GM12801 (cell line): ENCODE measurements around the gene GABRD.

Experiments
- TF ChIP-seq, protein P1 (sequence below): IDR thresholded peaks from one replicate; pipeline ENCODE4 v1.5.1; 2011; ENCODE audit warnings: control low read depth; ENCODE audit not compliant: insufficient read length; ENCODE audit errors: extremely low read depth

Gene GABRD

DNA sequence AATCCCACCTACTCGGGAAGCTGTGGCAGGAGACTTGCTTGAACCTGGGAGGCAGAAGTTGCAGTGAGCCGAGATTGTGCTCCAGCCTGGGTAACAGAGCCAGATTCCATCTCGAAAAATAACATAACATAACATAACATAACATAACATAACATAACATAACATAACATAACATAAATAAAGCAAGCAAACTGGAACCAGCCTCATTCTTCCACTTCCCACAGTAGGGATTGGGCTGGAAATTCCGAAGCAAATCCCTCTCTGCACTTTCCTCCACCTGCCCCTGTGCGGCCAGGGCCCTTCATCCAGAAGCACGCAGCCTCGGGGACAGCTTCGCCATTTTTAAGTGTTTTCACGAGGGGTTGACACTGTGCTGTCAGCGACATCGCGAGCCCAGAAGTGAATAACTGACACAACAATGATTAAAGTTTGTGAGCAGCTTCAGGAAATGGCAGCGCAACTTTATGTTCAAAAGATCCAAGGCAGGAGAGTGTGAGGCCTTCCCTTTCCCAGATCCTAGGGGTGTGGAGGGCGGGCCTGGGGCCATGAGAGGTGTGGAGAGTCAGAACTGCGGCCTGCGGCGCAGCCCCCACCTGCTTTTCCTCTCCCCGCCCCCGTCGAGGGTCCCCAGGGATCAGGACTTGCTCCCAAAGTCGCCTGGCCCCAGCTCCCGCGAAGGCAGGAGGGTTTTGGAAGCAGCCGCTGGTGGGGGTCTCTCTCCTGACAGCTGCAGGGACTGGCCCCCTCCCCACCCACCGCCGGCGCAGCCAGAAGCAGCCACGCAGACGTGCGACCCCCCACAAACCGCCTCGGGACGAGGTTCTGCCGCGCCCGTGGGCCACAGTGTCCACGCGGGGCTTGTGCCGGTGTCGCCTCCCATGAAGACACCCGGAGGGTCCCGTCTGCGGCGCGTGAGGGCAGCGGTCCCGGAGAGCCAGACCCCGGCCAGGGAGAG lies 651 bp upstream of the GABRD start:
- TF ChIP-seq, protein P1, sequence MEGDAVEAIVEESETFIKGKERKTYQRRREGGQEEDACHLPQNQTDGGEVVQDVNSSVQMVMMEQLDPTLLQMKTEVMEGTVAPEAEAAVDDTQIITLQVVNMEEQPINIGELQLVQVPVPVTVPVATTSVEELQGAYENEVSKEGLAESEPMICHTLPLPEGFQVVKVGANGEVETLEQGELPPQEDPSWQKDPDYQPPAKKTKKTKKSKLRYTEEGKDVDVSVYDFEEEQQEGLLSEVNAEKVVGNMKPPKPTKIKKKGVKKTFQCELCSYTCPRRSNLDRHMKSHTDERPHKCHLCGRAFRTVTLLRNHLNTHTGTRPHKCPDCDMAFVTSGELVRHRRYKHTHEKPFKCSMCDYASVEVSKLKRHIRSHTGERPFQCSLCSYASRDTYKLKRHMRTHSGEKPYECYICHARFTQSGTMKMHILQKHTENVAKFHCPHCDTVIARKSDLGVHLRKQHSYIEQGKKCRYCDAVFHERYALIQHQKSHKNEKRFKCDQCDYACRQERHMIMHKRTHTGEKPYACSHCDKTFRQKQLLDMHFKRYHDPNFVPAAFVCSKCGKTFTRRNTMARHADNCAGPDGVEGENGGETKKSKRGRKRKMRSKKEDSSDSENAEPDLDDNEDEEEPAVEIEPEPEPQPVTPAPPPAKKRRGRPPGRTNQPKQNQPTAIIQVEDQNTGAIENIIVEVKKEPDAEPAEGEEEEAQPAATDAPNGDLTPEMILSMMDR = no peak

DNA sequence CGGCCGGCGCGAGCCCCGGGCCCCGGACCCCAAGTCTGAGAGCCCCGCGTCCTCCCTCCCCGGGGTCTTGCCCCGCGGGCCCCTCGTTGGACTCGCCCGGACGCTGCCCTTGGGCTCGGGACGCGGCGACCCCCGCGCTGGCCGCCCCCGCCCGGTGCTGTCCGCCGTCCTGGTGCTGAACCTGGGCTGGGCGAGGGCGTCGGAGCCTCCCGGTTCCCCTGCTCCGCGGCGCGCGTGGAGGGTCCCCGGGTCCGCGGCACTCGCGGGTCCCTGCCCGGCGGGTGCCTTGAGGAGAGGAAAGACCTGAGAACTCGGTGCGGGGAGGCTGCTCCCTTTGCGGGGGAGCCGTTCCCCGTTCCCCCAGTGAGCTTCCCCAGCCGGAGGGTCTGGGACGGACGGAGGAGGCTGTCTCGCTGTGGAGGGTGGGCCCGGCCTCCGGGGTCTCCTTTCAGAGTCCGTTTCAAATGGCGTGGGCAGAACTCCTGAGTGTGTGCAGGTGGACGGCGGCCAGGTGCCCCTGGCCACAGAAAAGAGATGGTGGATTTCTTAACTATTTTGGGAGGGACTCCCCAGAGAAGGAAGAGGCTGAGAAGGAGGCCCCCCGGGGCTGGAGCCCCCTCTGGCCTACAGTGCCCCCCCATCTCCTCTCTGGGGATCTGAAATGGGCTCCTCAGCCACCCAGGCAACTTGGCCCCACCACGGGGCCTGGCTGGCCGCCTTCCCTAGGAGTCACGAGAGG lies 595 bp downstream of the GABRD start:
- TF ChIP-seq, protein P1 = no peak

DNA sequence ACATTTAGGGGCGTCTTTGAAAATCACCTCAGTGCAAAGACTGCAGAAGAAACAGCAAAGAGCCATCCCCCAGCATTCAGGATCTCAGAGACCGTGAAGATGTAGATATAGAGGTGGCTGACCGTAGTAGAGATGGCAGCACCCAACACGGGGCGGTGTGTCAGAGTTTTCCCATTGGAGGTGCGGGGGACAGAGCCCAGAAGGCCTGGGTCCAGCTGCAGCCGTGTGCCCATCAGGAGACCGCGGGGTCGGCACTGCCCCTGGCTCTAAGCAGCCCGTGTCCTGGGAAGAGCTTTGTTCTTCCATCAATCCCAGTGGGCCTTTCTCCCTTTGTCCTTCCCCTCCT lies 1.1 kb downstream of the GABRD start:
- TF ChIP-seq, protein P1 = no peak

DNA sequence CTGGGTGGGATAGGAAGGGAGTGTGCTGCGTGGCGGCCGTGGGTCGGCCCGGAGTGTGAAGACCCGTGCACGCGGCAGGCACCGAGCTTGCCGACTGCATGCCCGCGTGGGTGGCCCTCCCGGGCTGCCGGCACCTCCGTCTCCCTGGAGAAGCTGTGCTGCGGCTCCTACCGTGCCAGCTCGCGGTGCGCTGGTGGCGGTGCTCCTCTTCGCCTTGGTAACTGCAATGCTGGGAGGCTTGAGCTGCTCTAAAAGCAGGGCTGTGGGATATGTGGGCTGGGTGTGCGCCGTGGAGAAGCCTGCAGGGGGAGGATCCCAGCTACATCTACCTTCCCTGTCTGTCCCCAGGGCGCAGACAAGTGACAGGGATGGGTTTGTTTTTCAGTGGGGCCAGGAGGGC lies 2.4 kb downstream of the GABRD start:
- TF ChIP-seq, protein P1 = no peak

DNA sequence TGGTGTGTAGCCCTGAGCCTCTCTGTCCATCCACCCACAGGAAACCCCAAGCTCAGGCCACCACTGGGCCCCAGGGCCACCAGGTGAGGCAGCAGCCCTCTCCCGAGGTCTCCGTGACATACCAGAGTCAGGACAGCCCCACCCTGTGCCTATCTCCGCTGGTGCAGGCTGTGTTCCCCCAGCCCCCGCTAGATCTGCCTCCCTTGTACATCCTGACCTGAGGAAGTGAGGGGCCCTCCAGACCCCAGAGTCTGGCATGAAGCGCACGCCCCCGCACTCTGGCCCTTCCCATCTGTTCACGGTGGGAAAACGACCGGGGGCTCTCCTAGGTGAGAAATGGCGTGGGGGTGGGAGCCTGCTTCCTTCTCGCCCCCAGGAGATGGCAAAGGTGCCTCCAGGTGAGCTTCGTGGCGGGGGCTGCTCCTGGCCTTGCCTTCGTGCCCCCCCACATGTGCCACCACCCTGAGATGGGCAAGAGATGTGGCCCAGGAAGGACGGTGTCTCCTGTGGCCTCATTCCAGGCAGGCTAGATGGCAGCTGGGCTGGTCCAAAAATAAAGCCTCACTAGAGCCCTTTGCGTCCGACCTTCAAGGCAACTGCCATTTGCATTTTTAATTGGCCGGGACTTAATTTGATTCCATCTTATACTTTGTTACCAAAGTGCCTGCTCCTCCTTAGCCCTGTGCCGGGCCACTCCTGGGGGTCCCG lies 3.1 kb downstream of the GABRD start:
- TF ChIP-seq, protein P1 = no peak

DNA sequence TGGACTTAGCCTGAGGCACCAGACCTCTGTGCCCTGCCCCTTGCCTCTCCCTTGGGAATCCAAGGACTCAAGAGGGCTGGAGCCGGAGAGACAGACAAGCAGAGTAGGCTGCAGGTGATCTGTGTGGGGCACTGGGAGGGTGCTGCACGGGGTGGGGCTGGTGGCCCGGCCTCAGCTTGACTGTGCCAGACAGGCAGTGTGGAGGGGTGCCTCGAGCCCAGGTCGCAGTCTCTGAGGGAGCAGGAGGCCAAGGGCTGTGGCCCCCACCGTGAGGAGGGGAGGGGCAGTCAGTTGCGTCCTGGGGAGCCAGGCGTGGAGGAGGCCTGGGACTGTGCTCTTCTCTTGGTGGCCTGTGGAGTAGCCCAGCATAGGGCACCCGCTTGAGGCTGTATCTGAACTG lies 4.0 kb downstream of the GABRD start:
- TF ChIP-seq, protein P1 = no peak

DNA sequence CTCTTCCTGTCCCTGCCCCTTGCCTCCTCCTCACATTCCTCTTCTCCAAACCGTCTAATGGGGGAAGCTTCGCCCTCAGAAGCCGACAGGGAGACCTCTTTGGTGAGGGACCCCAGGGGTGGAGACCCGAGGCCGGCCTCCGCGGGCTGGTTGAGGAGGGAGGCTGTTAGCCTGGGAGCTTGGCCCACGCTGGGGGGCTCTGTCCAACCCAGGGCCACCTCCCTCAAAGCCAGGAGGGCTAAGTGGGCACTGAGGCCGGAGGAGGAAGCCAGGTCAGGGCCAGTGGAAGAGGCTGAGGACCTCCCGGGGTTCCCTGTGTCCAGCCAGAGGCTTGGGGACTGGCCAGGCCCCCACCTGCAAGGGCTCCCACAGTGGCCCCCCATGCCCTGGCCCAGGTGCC lies 5.3 kb downstream of the GABRD start:
- TF ChIP-seq, protein P1 = no peak
